Trophoblast cell (in vitro differentiated cells and primary cell): ENCODE results near the gene PROC.
A peak's percentile ranks its signal among the peaks of the same experiment; 100 is the strongest.

Experiments
- DNase-seq, 2 donors: peaks; one replicate each; pipeline ENCODE4 v3.0.0-alpha.2; 2016
- H2AFZ ChIP-seq: 2 replicates; pipeline ENCODE4 v1.6.1; 2013; ENCODE audit warnings: low read length, moderate library complexity, mild to moderate bottlenecking; ENCODE audit not compliant: insufficient read depth, poor library complexity
- H2AK5ac ChIP-seq: 2 replicates; pipeline ENCODE4 v1.6.1; 2013; ENCODE audit warnings: mild to moderate bottlenecking, low read length
- H2BK120ac ChIP-seq: 2 replicates; pipeline ENCODE4 v1.6.1; 2013; ENCODE audit warnings: low read length, mild to moderate bottlenecking, moderate library complexity; ENCODE audit not compliant: insufficient read depth, poor library complexity
- H2BK12ac ChIP-seq: 2 replicates; pipeline ENCODE4 v1.6.1; 2013; ENCODE audit warnings: mild to moderate bottlenecking, low read length, moderate library complexity
- H2BK5ac ChIP-seq: 2 replicates; pipeline ENCODE4 v1.6.1; 2013; ENCODE audit warnings: low read length, low read depth, moderate library complexity, mild to moderate bottlenecking; ENCODE audit not compliant: poor library complexity
- H3K14ac ChIP-seq: 2 replicates; pipeline ENCODE4 v1.6.1; 2013; ENCODE audit warnings: mild to moderate bottlenecking, low read length
- H3K18ac ChIP-seq: 2 replicates; pipeline ENCODE4 v1.6.1; 2013; ENCODE audit warnings: mild to moderate bottlenecking, low read length
- H3K23ac ChIP-seq: 2 replicates; pipeline ENCODE4 v1.6.1; 2013; ENCODE audit warnings: low read length
- H3K27ac ChIP-seq: 2 replicates; pipeline ENCODE4 v1.5.1; 2013; ENCODE audit warnings: low read depth, mild to moderate bottlenecking, inconsistent platforms, low read length, moderate library complexity
- H3K27me3 ChIP-seq: 2 replicates; pipeline ENCODE4 v1.6.1; 2013; ENCODE audit warnings: inconsistent platforms, mild to moderate bottlenecking, low read length, moderate library complexity; ENCODE audit not compliant: insufficient read depth
- H3K36me3 ChIP-seq, 2 experiments: 1 replicate in 1 of 2; 2 replicates in 1 of 2; pipeline ENCODE4 v1.6.1; 2013; ENCODE audit warnings: low read length in 2 of 2, mild to moderate bottlenecking in 2 of 2, moderate library complexity in 1 of 2; ENCODE audit not compliant: insufficient read depth in 2 of 2, control insufficient read depth in 1 of 2
- H3K4ac ChIP-seq: 2 replicates; pipeline ENCODE4 v1.6.1; 2013; ENCODE audit warnings: low read depth, mild to moderate bottlenecking, low read length, moderate library complexity
- H3K4me1 ChIP-seq, 2 experiments: 1 replicate in 1 of 2; 2 replicates in 1 of 2; pipeline ENCODE4 v1.6.1; 2013; ENCODE audit warnings: low read length in 2 of 2, mild to moderate bottlenecking in 2 of 2, moderate library complexity in 1 of 2; ENCODE audit not compliant: insufficient read depth in 2 of 2, control insufficient read depth in 1 of 2
- H3K4me2 ChIP-seq: 2 replicates; pipeline ENCODE4 v1.6.1; 2013; ENCODE audit warnings: inconsistent platforms, mild to moderate bottlenecking, low read length, moderate library complexity
- H3K4me3 ChIP-seq: 2 replicates; pipeline ENCODE4 v1.5.1; 2013; ENCODE audit warnings: mild to moderate bottlenecking, low read depth, low read length, inconsistent platforms
- H3K79me1 ChIP-seq: one replicate; pipeline ENCODE4 v1.6.1; 2013; ENCODE audit warnings: low read length
- H3K79me2 ChIP-seq: 2 replicates; pipeline ENCODE4 v1.6.1; 2013; ENCODE audit warnings: low read length, mild to moderate bottlenecking; ENCODE audit not compliant: control insufficient read depth, insufficient read depth, poor library complexity
- H3K9ac ChIP-seq: 2 replicates; pipeline ENCODE4 v1.6.1; 2013; ENCODE audit warnings: mild to moderate bottlenecking, low read length
- H3K9me3 ChIP-seq: 2 replicates; pipeline ENCODE4 v1.6.1; 2013; ENCODE audit warnings: low read depth, mild to moderate bottlenecking, control low read depth, inconsistent platforms, low read length; ENCODE audit not compliant: insufficient read depth
- H4K12ac ChIP-seq: 2 replicates; pipeline ENCODE4 v1.6.1; 2013; ENCODE audit warnings: low read depth, mild to moderate bottlenecking, low read length, moderate library complexity
- H4K8ac ChIP-seq: 2 replicates; pipeline ENCODE4 v1.6.1; 2013; ENCODE audit warnings: low read depth, mild to moderate bottlenecking, low read length, moderate library complexity
- H4K91ac ChIP-seq: one replicate; pipeline ENCODE4 v1.6.1; 2013; ENCODE audit warnings: low read depth, mild to moderate bottlenecking, low read length, moderate library complexity
- WGBS: extraction: QIAGEN DNeasy Blood & Tissue Kit; methylation state at CpG from one replicate; pipeline ENCODE4 v1.1.7; 2013; ENCODE audit warnings: missing lambda C conversion rate; ENCODE audit not compliant: insufficient read length, insufficient coverage; ENCODE audit errors: extremely low coverage; 5-methylcytosine and 5-hydroxymethylcytosine counted together

The PROC gene

DNA sequence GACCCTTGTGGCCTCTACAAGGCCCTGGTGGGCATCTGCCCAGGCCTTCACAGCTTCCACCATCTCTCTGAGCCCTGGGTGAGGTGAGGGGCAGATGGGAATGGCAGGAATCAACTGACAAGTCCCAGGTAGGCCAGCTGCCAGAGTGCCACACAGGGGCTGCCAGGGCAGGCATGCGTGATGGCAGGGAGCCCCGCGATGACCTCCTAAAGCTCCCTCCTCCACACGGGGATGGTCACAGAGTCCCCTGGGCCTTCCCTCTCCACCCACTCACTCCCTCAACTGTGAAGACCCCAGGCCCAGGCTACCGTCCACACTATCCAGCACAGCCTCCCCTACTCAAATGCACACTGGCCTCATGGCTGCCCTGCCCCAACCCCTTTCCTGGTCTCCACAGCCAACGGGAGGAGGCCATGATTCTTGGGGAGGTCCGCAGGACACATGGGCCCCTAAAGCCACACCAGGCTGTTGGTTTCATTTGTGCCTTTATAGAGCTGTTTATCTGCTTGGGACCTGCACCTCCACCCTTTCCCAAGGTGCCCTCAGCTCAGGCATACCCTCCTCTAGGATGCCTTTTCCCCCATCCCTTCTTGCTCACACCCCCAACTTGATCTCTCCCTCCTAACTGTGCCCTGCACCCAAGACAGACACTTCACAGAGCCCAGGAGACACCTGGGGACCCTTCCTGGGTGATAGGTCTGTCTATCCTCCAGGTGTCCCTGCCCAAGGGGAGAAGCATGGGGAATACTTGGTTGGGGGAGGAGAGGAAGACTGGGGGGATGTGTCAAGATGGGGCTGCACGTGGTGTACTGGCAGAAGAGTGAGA is 2.0 kb downstream of the PROC start:
- no CpG with 5 or more reads among the region's 8 CpGs for WGBS
- Histone ChIP-seq H2BK12ac (no peak overlapping the region), H3K9ac (no peak overlapping the region)

DNA sequence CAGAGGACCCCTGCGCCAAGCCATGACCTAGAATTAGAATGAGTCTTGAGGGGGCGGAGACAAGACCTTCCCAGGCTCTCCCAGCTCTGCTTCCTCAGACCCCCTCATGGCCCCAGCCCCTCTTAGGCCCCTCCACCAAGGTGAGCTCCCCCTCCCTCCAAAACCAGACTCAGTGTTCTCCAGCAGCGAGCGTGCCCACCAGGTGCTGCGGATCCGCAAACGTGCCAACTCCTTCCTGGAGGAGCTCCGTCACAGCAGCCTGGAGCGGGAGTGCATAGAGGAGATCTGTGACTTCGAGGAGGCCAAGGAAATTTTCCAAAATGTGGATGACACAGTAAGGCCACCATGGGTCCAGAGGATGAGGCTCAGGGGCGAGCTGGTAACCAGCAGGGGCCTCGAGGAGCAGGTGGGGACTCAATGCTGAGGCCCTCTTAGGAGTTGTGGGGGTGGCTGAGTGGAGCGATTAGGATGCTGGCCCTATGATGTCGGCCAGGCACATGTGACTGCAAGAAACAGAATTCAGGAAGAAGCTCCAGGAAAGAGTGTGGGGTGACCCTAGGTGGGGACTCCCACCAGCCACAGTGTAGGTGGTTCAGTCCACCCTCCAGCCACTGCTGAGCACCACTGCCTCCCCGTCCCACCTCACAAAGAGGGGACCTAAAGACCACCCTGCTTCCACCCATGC is 3.0 kb downstream of the PROC start:
- Histone ChIP-seq H3K79me1 (no peaks in the 10 kb centered on the region), H3K4me2 (no peak overlapping the region), H2AFZ (no peak overlapping the region), H3K36me3 (no peaks in the 10 kb centered on the region), H3K4me3 (no peak overlapping the region), H4K8ac (no peak overlapping the region), H3K9me3 (peaks cover 5% of the 10 kb centered on the region), H3K4ac (no peak overlapping the region), H3K4me1 (peaks cover 5 to 10% of the 10 kb centered on the region in 2 experiments), H2BK12ac (no peak overlapping the region), H3K9ac (no peak overlapping the region), H3K79me2 (no peaks in the 10 kb centered on the region), H3K23ac (no peak overlapping the region), H2BK120ac (no peak overlapping the region), H2BK5ac (no peak overlapping the region), H3K18ac (no peak overlapping the region), H3K27me3 (peaks cover 22% of the 10 kb centered on the region), H4K91ac (no peak overlapping the region), H3K14ac (no peak overlapping the region), H3K27ac (no peak overlapping the region), H2AK5ac (no peak overlapping the region), H4K12ac (no peak overlapping the region)
- no CpG with 5 or more reads among the region's 15 CpGs for WGBS
- DNase-seq: no peak

More for the DNA sequence above, 2.0 kb downstream of the PROC start:
- Histone ChIP-seq H3K14ac (no peak overlapping the region), H3K18ac (no peak overlapping the region), H3K79me2 (no peaks in the 10 kb centered on the region), H3K27ac (no peak overlapping the region), H2BK120ac (no peak overlapping the region), H3K79me1 (no peaks in the 10 kb centered on the region), H3K4me2 (no peak overlapping the region), H2BK5ac (no peak overlapping the region), H4K91ac (no peak overlapping the region), H3K36me3 (no peaks in the 10 kb centered on the region), H2AK5ac (no peak overlapping the region), H3K27me3 (peaks cover 22% of the 10 kb centered on the region), H3K4ac (no peak overlapping the region), H3K4me3 (no peak overlapping the region), H4K8ac (no peak overlapping the region), H3K4me1 (peaks cover 12 to 17% of the 10 kb centered on the region in 2 experiments), H3K9me3 (peaks cover 5% of the 10 kb centered on the region), H3K23ac (no peak overlapping the region), H2AFZ (no peak overlapping the region), H4K12ac (no peak overlapping the region)
- no peak for DNase-seq

DNA sequence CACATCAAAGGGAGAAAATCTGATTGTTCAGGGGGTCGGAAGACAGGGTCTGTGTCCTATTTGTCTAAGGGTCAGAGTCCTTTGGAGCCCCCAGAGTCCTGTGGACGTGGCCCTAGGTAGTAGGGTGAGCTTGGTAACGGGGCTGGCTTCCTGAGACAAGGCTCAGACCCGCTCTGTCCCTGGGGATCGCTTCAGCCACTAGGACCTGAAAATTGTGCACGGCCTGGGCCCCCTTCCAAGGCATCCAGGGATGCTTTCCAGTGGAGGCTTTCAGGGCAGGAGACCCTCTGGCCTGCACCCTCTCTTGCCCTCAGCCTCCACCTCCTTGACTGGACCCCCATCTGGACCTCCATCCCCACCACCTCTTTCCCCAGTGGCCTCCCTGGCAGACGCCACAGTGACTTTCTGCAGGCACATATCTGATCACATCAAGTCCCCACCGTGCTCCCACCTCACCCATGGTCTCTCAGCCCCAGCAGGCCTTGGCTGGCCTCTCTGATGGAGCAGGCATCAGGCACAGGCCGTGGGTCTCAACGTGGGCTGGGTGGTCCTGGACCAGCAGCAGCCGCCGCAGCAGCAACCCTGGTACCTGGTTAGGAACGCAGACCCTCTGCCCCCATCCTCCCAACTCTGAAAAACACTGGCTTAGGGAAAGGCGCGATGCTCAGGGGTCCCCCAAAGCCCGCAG is 3.8 kb downstream of the PROC start:
- Histone ChIP-seq H3K36me3 (no peaks in the 10 kb centered on the region), H2BK5ac (no peak overlapping the region), H3K4me2 (no peak overlapping the region), H3K27me3 (peaks cover 22% of the 10 kb centered on the region), H3K4me3 (no peak overlapping the region), H2BK12ac (no peak overlapping the region), H3K9me3 (peaks cover 5% of the 10 kb centered on the region), H2AFZ (no peak overlapping the region), H2AK5ac (no peak overlapping the region), H3K4me1 (peaks cover 4 to 7% of the 10 kb centered on the region in 2 experiments), H3K14ac (no peak overlapping the region), H3K27ac (no peak overlapping the region), H4K8ac (no peak overlapping the region), H3K79me1 (no peaks in the 10 kb centered on the region), H3K4ac (no peak overlapping the region), H2BK120ac (no peak overlapping the region), H3K79me2 (no peaks in the 10 kb centered on the region), H3K9ac (no peak overlapping the region), H4K91ac (no peak overlapping the region), H4K12ac (no peak overlapping the region), H3K23ac (no peak overlapping the region), H3K18ac (no peak overlapping the region)
- no peak for DNase-seq
- WGBS: no CpG with 5 or more reads among the region's 16 CpGs

DNA sequence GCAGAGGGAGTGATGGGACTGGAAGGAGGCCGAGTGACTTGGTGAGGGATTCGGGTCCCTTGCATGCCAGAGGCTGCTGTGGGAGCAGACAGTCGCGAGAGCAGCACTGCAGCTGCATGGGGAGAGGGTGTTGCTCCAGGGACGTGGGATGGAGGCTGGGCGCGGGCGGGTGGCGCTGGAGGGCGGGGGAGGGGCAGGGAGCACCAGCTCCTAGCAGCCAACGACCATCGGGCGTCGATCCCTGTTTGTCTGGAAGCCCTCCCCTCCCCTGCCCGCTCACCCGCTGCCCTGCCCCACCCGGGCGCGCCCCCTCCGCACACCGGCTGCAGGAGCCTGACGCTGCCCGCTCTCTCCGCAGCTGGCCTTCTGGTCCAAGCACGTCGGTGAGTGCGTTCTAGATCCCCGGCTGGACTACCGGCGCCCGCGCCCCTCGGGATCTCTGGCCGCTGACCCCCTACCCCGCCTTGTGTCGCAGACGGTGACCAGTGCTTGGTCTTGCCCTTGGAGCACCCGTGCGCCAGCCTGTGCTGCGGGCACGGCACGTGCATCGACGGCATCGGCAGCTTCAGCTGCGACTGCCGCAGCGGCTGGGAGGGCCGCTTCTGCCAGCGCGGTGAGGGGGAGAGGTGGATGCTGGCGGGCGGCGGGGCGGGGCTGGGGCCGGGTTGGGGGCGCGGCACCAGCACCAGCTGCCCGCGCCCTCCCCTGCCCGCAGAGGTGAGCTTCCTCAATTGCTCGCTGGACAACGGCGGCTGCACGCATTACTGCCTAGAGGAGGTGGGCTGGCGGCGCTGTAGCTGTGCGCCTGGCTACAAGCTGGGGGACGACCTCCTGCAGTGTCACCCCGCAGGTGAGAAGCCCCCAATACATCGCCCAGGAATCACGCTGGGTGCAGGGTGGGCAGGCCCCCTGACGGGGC is 4.6 kb downstream of the PROC start:
- no CpG with 5 or more reads among the region's 73 CpGs for WGBS
- H4K8ac ChIP-seq: no peak overlapping the region
- no peaks in the 10 kb centered on the region for H3K79me2 ChIP-seq
- peaks cover 4 to 7% of the 10 kb centered on the region in 2 experiments for H3K4me1 ChIP-seq
- no peak overlapping the region for H3K4ac ChIP-seq
- H4K91ac ChIP-seq: no peak overlapping the region
- DNase-seq: peak in 1 of 2 donors; percentile 51
- H3K4me2 ChIP-seq: peak overlapping the region; percentile 62
- peaks cover 22% of the 10 kb centered on the region for H3K27me3 ChIP-seq
- no peaks in the 10 kb centered on the region for H3K36me3 ChIP-seq
- no peak overlapping the region for H2BK12ac ChIP-seq
- no peak overlapping the region for H2BK120ac ChIP-seq
- no peak overlapping the region for H3K14ac ChIP-seq
- H3K23ac ChIP-seq: no peak overlapping the region
- no peak overlapping the region for H3K9ac ChIP-seq
- H2AK5ac ChIP-seq: no peak overlapping the region
- H2BK5ac ChIP-seq: no peak overlapping the region
- no peak overlapping the region for H3K18ac ChIP-seq
- H3K27ac ChIP-seq: no peak overlapping the region
- H4K12ac ChIP-seq: no peak overlapping the region
- no peaks in the 10 kb centered on the region for H3K79me1 ChIP-seq
- H3K4me3 ChIP-seq: peak overlapping the region; percentile 33
- peaks cover 5% of the 10 kb centered on the region for H3K9me3 ChIP-seq
- H2AFZ ChIP-seq: no peak overlapping the region
